Measurements from ENCODE around the gene MS4A2.

- TF ChIP-seq REST (IDR thresholded peaks at IDR 0.05; ENCODE audit: insufficient read depth in 1 of 2, low read depth in 2 of 2, low read length in 2 of 2) (no peak), POLR2AphosphoS5 (IDR thresholded peaks at IDR 0.05; ENCODE audit: low read depth, low read length) (no peak), SIN3A (IDR thresholded peaks at IDR 0.05; ENCODE audit: borderline replicate concordance, insufficient read depth, low read length) (no peak)
Observed at GRCh38 chr11:60080535-60080934, 7.9 kb upstream of the MS4A2 start.

Data from PFSK-1 (cell line).